ENCODE results near the gene UBA6. TPM values are rescaled to one million over a fixed set of nuclear protein-coding genes. Genes with fewer than 3 reads are reported as not detected.

UBA6 gene
- polyA plus RNA-seq, 1 experiment, result 119 TPM

- Histone ChIP-seq H3K27me3 (ENCODE audit: control insufficient read depth, insufficient read depth, low read length) (no peaks in the 10 kb centered on the region), H3K9me3 (ENCODE audit: control insufficient read depth, insufficient read depth, low read length) (no peaks in the 10 kb centered on the region), H3K4me3 (ENCODE audit: low read depth, low read length) (no peak overlapping the region), H3K27ac (ENCODE audit: low read depth, low read length) (no peak overlapping the region)
- DNase-seq (ENCODE audit: low read depth, low spot score), result no peak
- ChIA-PET POLR2A (no interaction called here), CTCF (interaction anchor here (0.6 kb wide), 1 partner anchor 55 kb away, joined by 3 read pairs; no protein-coding TSS in a partner anchor)
- TF ChIP-seq CTCF (IDR thresholded peaks at IDR 0.05; ENCODE audit: low read depth, low read length), result no peak
Measured at GRCh38 chr4:67694662-67695061, 6.3 kb downstream of the UBA6 start.

- DNase-seq (ENCODE audit: low read depth, low spot score), result no peak
- Histone ChIP-seq H3K27ac (ENCODE audit: low read depth, low read length) (no peak overlapping the region), H3K4me3 (ENCODE audit: low read depth, low read length) (no peak overlapping the region), H3K9me3 (ENCODE audit: control insufficient read depth, insufficient read depth, low read length) (no peaks in the 10 kb centered on the region), H3K27me3 (ENCODE audit: control insufficient read depth, insufficient read depth, low read length) (no peaks in the 10 kb centered on the region)
- TF ChIP-seq CTCF (IDR thresholded peaks at IDR 0.05; ENCODE audit: low read depth, low read length), result no peak
- CTCF ChIA-PET, result interaction anchor here (1.2 to 1.6 kb wide), 2 partner anchors 9 to 55 kb away, joined by 3 to 7 read pairs; partner anchors contain the start of gene UBA6
- POLR2A ChIA-PET, result interaction anchor here (1.3 kb wide), 1 partner anchor 9 kb away, joined by 3 read pairs; the partner anchor contains the start of gene UBA6
Measured at GRCh38 chr4:67691328-67691727, 9.6 kb downstream of the UBA6 start.

GRCh38 chr4:67687636-67688035, 13.3 kb downstream of the UBA6 start:
- Histone ChIP-seq H3K27me3 (ENCODE audit: control insufficient read depth, insufficient read depth, low read length) (no peaks in the 10 kb centered on the region), H3K4me3 (ENCODE audit: low read depth, low read length) (no peak overlapping the region), H3K9me3 (ENCODE audit: control insufficient read depth, insufficient read depth, low read length) (no peaks in the 10 kb centered on the region), H3K27ac (ENCODE audit: low read depth, low read length) (no peak overlapping the region)
- DNase-seq (ENCODE audit: low read depth, low spot score), result peak; percentile 42
- ChIA-PET CTCF (interaction anchor here (0.6 to 1.8 kb wide), 2 partner anchors 13 to 18 kb away, joined by 3 to 11 read pairs; partner anchors contain the start of gene UBA6), POLR2A (interaction anchor here (0.5 kb wide), 1 partner anchor 11 kb away, joined by 3 read pairs; no protein-coding TSS in a partner anchor)
- TF ChIP-seq CTCF (IDR thresholded peaks at IDR 0.05; ENCODE audit: low read depth, low read length), result no peak

GRCh38 chr4:67685532-67685859, 15.5 kb downstream of the UBA6 start:
- no peak for DNase-seq (ENCODE audit: low read depth, low spot score)
- ChIA-PET POLR2A (interaction anchor here (0.8 kb wide), 1 partner anchor 15 kb away, joined by 3 read pairs; the partner anchor contains the start of gene UBA6), CTCF (interaction anchor here (1.0 kb wide), 1 partner anchor 16 kb away, joined by 4 read pairs; the partner anchor contains the start of gene UBA6)
- Histone ChIP-seq H3K4me3 (ENCODE audit: low read depth, low read length) (no peak overlapping the region), H3K27ac (ENCODE audit: low read depth, low read length) (peak overlapping the region; percentile 59), H3K27me3 (ENCODE audit: control insufficient read depth, insufficient read depth, low read length) (no peaks in the 10 kb centered on the region), H3K9me3 (ENCODE audit: control insufficient read depth, insufficient read depth, low read length) (no peaks in the 10 kb centered on the region)
- TF ChIP-seq CTCF (IDR thresholded peaks at IDR 0.05; ENCODE audit: low read depth, low read length), result no peak

GRCh38 chr4:67684839-67685531, 16.0 kb downstream of the UBA6 start:
- CTCF ChIA-PET, result no interaction called here
- H3K27me3 ChIP-seq (ENCODE audit: control insufficient read depth, insufficient read depth, low read length), result no peaks in the 10 kb centered on the region

More at GRCh38 chr4:67684839-67685531, 16.0 kb downstream of the UBA6 start:
- Histone ChIP-seq H3K9me3 (ENCODE audit: control insufficient read depth, insufficient read depth, low read length) (no peaks in the 10 kb centered on the region), H3K4me3 (ENCODE audit: low read depth, low read length) (no peak overlapping the region), H3K27ac (ENCODE audit: low read depth, low read length) (peak overlapping the region; percentile 59)
- TF ChIP-seq CTCF (IDR thresholded peaks at IDR 0.05; ENCODE audit: low read depth, low read length), result no peak
- DNase-seq (ENCODE audit: low read depth, low spot score), result no peak
- POLR2A ChIA-PET, result no interaction called here

Measured in AG04450 (cell line).